NCI-H1694 treated with DMSO at 0.1 percent for 48 hours (cell line): ENCODE measurements around the gene PAQR8.

Experiments used
- DNase-seq: peaks from one replicate; lab custom pipeline; 2025; lab: John Stamatoyannopoulos, UW

Gene PAQR8, protein sequence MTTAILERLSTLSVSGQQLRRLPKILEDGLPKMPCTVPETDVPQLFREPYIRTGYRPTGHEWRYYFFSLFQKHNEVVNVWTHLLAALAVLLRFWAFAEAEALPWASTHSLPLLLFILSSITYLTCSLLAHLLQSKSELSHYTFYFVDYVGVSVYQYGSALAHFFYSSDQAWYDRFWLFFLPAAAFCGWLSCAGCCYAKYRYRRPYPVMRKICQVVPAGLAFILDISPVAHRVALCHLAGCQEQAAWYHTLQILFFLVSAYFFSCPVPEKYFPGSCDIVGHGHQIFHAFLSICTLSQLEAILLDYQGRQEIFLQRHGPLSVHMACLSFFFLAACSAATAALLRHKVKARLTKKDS

DNA sequence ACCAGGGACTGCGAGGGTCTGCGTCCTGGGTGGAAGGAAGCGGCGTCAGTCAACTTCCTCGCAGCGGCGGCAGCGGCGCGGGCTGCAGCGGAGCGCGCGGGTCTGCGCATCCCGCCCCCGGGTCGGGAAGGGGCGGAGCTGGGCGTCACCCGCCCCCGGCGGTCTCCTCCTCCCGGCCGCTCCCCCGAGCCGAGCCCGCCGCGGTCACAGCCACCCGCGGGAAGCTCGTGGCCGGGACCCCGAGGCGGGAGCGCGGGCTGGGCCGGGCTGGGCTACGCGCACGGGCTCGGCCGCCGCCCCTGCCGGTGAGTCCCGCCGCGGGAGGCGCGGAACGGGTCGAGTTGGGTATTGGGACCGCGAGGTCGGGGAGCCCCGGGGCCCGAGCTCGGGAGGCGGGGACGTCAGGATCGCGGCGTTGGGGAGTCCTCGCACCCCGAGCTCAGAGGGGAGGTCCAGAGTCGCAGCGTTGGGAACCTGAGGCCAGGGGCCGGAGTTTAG is at the start of gene PAQR8:
TSS of gene PAQR8 (plus strand) at position 207 of the 498 bp plus-strand sequence. CDS start 41,063 bp downstream, outside the sequence.
- no peak for DNase-seq

DNA sequence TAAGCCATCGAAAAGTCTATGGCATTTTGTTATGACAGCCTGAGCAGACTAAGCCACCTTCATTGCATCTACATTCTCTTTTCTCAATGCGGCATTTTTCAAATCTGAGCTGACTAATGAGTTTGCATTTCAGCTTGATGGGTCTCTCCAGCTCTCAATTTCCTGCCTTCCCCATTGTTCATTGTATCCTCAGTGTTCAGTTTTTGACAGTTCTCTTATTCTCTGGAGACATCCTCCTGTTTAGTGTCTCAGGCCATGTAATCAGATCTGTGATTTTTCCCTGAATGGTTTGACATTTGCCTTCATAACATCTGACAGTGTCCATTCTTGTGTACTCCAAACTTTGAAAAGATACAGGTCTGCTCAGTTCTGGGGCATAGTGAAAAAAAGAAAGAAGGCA is 49.5 kb upstream of the PAQR8 start:
- no peak for DNase-seq

DNA sequence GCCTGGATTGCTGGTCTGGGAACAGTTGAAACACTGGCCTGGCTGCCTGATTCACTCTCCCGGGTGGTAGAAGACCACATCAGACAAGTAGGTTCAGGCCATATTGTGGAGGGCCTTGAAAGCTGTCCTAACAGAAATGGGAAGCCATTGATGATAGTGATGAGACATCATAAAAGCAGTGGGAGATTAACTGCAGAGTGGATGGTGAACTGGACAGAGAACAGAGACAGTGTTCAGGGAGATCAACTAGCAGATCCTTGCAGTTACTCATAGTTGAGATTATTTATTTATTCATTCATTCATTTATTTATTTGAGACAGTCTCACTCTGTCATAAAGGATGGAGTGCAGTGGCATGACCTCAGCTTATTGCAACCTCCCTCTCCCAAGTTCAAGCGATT is 47.2 kb upstream of the PAQR8 start:
- no peak for DNase-seq

DNA sequence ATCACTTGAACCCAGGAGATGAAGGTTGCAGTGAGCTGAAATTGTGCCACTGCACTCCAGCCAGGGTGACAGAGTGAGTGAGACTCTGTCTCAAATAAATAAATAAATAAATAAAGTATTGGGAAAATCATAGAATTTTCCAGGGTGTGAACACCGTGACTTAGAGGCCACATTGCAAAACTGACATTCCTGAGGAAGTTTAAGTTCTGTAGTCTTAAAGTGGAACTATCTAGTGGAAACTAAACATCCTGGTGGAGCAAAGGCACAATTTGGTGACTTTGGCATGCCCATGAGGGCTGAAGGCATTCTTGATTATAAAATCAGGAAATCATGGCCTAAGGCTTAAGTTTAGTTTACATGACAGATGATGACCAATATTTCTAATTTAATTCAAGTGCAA is 44.7 kb upstream of the PAQR8 start:
- no peak for DNase-seq

DNA sequence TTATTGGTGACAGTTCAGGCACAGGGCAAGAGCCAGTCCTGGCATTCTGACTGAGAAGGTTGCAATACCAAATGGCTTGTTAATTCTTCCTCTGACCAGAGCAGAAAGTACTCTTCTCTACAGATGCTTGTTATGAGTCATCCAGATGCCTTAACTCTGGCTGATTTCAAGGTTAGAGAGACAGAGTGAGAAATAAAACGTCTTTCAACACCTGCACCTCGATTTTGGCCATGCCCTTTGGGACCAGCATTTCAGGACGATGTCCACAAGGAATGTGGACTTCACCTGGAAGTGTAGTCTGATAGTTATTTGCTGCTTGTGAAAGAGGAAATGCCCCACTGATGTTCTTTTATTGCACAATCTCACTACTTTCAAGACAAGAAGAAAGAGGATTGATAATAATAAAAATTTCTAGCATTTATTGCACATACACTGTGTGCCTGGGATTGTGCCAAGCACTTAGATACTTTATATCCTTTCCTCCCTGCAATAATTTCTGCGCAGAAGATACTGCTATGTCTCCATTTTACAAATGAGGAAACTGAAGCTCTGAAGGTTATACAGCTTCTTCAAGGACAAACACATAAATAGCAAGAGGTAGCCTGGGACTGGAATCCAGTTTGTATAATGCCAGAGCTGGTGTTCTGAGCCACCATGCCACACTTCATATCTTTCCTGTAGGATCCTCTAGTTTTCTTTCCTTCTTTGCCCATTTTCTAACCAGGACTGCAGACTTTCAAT is 43.9 kb upstream of the PAQR8 start:
- DNase-seq = no peak

DNA sequence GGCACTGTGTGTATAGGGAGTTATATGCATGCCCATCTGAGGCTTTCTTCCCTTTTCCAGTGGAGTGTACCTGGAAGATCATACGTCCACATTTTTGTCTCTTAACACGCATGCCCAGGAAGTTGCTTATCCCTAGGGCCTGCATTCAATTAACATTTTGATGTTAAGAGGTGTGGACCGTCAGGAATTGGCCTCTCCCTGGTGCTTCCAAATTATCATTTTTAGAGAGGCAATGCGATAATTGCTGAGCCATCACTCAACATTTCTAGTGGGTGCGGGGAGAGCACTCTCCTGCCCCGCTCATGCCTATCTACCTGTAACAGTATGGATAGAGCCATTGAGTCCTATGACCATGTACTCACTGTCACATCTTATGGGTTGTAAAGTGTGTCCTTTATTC is 37.8 kb upstream of the PAQR8 start:
- DNase-seq = no peak

DNA sequence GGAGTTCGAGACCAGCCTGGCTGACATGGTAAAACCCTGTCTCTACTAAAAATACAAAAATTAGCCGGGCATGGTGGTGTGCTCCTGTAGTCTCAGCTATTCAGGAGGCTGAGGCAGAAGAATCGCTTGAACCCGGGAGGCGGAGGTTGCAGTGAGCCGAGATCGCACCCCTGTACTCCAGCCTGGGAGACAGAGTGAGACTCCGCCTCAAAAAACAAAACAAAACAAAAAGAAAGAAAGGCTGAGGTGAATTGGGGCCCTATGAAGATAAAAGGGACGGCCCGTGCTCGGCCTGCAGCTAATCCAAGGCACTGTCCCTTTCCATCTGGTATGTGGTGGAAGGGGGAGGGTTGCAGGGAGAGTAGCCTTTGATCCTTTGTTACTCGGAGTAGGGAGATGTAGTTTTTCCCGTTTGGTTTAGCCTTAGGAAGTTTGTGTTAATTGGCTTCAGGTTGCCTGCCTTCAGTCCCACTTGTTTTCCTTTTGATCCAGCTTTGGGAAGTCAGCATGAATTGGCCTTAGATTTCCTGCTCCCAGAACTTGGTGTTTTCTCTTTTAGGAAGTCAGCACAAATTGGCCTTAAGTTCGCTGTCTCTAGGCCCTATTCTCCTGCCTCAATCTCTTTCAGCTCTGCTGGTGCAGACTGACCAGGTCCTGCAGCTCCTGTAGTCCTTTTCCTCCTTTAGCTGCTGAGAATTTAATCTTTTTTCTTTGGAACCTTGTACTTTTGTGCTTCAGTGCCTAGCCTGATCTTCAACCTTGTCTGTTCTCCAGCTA is 36.1 kb upstream of the PAQR8 start:
- no peak for DNase-seq

DNA sequence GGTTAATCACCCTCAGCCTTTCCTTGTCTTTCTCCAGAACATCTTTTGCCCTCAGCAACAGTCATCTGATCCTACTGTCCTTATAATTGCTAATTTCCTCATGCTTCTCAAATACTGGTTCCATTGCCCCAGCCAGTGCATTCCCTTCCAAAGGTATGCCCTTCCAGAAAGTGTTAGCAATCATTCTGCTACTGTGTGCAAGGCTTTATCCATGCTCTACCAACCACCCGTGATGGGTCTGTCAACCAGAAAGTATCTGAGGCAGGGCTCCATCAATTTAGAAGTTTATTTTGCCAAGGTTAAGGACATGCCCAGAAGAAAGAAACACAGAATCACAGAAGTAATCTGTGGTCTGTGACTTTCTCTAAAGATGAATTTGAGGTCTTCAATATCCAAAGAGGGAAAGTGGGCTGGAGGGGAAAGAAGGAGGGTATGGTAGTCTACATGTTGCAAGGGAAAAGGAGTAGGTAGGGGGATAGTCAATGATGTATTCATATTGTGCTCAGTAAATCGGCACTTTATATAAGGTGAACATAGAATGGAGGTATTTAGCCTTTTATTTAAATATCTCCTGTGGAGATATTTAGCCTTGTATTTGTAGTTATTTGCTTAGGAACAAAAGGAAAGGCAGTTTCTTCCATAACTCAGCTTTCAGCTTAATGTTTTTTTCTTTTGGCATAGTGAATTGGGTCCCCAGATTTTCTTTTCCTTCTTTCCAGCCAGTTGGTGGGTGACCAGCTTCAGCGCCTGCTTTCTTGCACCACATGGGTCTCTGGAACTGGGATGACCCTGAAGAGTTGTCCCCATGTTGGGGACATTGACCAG is 35.2 kb upstream of the PAQR8 start:
- no peak for DNase-seq

DNA sequence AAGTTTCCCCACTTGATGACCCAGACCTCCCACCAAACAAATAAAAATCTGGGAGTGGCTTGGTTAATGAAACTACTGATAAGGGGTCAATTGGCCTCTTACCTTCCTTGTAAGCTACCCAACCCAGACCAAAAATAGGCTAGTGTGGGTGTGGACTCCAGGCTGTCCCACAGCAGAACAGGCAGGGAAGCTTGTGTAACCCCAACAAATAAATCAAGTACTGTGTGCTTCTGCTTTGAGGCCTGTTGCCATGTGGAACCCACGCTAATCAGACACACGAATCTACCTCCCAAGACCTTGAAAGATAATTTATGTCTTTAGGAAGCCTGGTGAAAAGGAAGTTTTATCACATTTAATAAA is 33.7 kb upstream of the PAQR8 start:
- no peak for DNase-seq

DNA sequence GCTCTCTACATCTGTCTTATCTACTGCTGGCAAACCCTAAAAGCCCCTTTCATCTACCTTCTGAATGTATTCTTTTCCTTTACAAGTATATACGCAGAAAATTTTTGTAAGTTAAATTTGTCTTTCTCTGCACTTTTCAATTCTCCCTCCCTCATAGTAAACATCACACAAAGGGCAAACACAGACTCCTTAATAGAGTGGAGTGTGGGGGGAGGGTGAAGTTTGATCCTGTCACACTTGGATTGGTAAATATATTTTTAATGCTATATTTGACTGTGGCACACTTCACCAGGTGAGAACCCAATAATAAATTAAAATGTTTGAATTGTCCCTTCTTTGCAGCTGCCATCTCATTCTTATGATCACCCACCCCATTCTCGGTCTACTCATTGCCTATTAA is 33.2 kb upstream of the PAQR8 start:
- no peak for DNase-seq

DNA sequence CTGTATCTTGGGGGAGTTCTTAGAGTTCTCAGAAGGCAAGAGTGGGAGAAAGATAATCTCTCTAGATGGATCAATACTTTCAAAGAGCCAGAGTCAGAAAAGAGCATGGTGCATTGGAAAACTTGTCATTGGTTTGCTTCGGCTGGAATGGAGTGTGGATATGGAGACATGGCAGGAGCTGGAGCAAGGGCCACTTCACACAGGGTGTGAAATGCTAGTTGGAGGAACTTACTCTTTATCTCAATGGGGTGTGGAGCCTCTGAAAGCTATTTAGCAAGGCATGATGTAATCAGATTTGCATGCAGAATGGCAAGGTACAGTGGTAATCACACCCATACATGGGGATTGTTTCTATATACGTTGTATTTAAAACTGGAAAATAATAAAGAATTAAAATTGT is 31.5 kb upstream of the PAQR8 start:
- no peak for DNase-seq

DNA sequence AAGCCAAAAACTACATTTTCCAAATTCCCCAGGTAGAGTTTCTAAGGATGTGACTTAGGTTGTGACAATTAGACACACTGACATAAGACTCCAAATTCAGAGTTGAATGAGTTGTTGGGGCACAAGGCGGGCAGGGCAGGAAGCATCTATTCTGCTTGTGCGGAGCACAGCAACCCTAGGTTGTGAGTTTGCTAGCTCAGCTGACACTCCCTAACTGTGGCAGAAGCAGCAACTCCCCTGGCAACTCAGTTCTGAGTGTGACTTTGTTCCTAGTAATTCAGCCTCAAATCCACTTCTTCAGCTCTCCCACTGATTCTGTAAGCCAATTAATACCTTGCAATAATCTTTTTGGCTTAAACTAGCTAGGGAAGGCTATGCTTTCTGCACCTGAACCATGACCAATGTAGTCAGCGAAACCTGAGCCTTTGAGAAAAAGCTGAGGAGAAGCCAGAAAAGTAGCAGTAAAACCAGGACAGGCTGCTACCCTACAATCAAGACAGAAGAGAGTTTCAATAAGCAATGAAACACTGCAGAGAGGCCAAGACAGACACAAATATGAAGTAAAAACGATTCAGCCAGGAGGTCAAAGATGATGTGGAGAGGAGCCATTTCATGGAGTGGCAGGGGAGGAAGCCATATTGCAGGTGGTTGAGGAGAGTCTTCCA is 30.0 kb upstream of the PAQR8 start:
- no peak for DNase-seq

DNA sequence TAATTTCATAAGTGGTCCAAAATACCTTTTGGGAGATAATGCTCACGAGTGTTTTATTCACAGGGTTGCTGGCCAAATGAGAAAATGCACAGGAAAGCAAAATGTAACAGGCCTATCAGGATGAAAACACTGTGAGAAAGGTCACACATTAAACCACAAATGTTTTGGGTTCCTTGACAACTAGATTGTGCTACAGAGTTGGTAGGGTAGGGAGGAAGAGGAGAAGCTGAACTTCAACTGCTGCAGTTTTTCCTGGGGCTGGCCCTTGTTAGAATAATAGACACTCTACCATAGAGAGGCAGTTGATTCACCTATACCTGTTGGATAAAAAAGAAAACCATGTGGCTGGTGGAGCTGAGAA is 28.1 kb upstream of the PAQR8 start:
- DNase-seq = no peak

DNA sequence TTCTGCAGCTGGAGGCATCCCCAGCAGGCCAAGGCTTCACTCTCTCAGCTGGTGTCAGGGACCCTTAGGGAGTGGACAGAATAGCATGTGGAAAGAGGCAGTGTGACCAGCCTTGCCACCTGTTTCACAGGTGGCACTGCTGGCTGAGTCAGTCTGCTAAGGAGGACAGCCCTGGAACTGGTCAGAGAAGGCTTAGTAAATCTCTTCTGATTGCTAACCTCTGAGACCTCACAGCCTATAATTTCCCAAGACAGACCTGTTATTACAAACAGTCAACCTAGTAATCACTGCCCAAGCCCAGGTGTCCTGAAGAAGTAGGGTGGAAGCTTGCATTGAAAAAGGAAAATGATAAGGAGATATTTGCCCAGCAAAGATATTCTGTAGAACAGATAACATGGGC is 26.4 kb upstream of the PAQR8 start:
- DNase-seq = no peak

DNA sequence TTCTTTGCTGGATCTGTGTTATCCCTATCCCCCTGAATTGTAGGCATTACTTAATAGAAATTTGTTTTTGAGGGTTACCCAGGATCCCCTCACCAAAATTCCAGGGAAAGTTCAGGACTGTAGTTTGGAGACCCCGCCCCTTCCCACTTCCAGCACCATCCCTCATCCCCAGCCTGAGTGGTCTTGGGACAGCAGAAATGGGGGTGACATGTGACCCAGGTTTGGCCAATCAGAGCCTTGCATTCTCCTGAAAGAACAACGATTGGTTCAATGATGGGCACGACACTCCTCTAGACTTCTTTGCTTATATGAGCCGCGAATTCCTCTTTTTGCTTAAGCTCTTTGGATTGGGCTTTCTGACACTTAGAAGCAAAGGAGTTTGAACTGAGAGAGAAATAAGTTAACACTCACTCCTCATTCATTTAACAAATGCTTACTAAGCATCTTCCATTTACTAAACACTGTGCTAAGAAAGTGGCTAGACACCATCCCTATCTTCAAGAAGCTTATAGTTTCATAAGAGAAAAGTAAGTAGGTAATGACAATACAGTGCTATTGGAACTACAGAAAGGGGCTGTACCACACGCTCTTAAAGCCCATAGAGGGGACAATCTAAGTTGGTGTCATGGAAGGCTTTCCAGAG is 24.9 kb upstream of the PAQR8 start:
- DNase-seq = no peak

DNA sequence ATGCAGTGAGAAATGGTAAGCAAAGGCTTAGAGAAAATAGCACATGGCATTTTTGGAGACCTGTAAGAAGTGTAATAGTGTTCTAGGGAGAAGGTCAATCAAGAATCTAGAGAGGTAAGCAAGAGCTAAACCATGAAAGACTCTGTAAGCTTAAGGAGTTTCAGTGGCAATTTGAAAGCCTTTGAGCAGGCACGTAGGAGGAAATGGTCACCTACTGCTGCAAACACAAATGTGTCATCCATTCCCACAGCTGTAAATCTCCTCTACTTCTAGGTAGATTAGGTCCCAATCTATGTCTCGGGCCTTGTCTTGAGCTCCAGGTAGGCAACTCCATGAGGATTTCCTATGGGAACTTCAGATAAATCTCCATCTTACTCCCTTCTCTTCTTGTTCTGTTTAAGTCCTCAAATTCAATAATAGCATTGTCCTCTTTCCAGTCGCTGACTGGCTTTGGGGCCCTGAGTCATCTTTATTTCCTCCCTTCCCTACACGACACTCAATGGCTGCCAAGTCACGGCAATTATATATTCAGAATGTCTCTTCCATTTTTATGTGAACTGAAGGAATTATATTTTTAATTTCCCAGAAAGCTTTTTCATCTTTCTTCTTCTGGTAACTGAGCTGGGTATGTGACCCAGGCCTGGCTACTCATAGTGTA is 24.2 kb upstream of the PAQR8 start:
- DNase-seq = no peak

DNA sequence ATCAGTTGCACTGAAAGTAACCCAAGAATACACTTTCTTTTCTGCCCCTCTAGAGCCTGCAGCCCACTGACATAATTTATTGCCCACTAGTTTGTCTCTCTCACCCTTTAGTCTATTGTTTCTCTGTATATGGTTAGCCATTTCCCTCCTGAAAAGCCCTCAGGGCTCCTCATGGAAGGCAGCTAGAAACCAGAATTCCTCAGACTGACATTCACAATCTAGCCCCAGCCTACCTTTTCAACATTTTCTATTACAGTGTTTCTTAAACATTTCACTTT is 21.4 kb upstream of the PAQR8 start:
- no peak for DNase-seq

DNA sequence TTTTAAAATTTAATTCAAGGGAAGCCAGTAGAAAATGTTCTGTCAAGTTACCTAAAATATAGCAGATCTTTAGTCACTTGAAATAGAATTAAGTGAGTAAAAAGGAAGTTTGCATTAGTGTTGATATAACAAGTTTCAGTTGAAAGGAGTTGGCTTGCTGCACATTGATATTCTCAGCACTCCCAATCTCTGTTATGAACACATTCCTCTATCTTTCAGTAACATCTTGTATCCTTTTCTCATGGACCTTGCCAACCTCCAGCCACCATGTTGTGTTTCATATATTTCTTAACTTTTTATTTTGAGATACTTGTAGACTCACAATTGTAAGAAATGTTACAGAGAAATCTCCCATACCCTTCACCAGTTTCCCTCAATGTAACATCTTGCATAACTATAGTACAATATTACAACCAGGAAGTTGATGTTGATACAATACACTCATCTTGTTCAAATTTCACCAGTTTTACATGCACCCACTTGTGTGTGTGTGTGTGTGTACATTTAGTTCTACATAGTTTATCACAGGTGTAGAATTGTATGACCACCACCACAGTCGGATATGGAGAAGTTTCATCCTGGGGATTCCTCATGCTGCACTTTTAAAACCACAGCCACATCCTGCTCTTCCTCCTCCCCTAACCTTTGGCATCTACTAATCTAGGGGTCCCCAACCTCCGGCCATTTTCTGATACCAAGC is 20.2 kb upstream of the PAQR8 start:
- DNase-seq = no peak

DNA sequence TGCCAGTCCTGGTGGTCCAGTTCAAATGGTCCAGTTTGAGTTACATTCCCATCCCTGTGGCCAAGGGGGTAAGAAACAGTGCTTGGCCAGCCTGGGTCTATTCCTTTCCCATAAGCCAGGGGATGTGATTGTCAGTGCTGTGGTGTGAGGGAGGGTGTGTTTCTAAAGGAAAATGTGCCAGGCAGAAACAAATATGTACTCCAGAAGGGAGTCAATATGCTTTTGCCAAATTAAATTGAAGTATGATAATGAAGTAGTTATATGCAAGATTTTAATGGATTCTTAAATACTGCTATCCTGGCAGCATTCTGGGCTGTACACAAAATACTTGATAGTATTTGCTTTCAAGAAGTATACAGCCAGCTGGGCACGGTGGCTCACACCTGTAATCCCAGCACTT is 16.6 kb upstream of the PAQR8 start:
- DNase-seq = no peak

DNA sequence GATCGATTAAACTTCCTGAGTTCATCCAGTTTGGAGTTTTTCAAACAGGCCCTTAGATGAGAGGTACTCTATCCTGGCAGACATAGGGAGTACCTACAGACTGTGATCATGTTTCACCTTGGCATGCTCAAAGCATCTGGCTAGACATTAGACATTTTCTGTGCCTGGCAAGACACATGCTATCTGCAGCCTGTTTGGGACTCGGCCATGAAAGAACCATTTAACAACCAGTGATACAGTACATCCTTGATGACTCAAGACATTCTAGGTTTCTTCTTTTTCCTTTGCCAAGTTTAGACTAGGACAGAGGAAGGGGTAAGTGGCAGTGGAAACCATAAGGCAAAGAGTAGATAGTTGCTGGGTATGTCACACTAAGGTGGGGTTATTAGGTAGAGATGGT is 15.4 kb upstream of the PAQR8 start:
- DNase-seq = no peak
